GM12878 (cell line): ENCODE data around the gene PPP1R11. TPM values are rescaled to one million over a fixed set of nuclear protein-coding genes. Genes with fewer than 3 reads are reported as not detected.

Experiments
- ASH2L ChIP-seq: fragments of 300-600, 200-600 bp; sonication (generic); IDR thresholded peaks from 2 replicates; pipeline ENCODE4 v1.6.1; 2017; ENCODE audit warnings: low read depth, mild to moderate bottlenecking, borderline replicate concordance
- BMI1 ChIP-seq: fragments of 450-650 bp; IDR thresholded peaks from 2 replicates; pipeline ENCODE4 v1.6.1; 2016; ENCODE audit warnings: mild to moderate bottlenecking, moderate library complexity, borderline replicate concordance
- DPF2 ChIP-seq: fragments of 450-650 bp; IDR thresholded peaks from 2 replicates; pipeline ENCODE4 v1.6.1; 2017; ENCODE audit warnings: mild to moderate bottlenecking
- KLF5 ChIP-seq: fragments of 450-650 bp; IDR thresholded peaks from 2 replicates; pipeline ENCODE4 v1.6.1; 2014; ENCODE audit warnings: mild to moderate bottlenecking; ENCODE audit not compliant: partially characterized antibody
- MTA2 ChIP-seq: fragments of 450-650 bp; IDR thresholded peaks from 2 replicates; pipeline ENCODE4 v1.6.1; 2016; ENCODE audit warnings: low read depth, mild to moderate bottlenecking, moderate library complexity
- PML ChIP-seq: IDR thresholded peaks from 2 replicates; pipeline ENCODE4 v1.6.1; 2012; ENCODE audit warnings: low read length, inconsistent platforms
- PRDM15 ChIP-seq: fragments of 450-650 bp; formaldehyde crosslinking; IDR thresholded peaks from 2 replicates; pipeline ENCODE4 v1.4.0; 2020; ENCODE audit warnings: mild to moderate bottlenecking, moderate library complexity
- SUPT20H ChIP-seq: IDR thresholded peaks from 2 replicates; pipeline ENCODE4 v1.6.1; 2011; ENCODE audit warnings: low read depth, mild to moderate bottlenecking, low read length, moderate library complexity, borderline replicate concordance; ENCODE audit not compliant: control insufficient read depth
- YBX1 ChIP-seq: fragments of 450-650 bp; IDR thresholded peaks from 2 replicates; pipeline ENCODE4 v1.6.1; 2016; ENCODE audit warnings: antibody characterized with exemption
- polyA plus RNA-seq, 11 experiments: library from polyadenylated mRNA; depleted of rRNA in 4 of 11; unstranded in 6 of 11; stranded (reverse) in 5 of 11; fragments of >200 nt; fragmentation: Nextera tagmentation in 4 of 11; fragmentation: Illumina TruSeq in 1 of 11; extraction: Ambion mirVana in 4 of 11; extraction: Trizol in 1 of 11; gene quantifications; 1 replicate in 1 of 11; 2 replicates in 10 of 11; pipeline versions ENCODE4 v1.2.1 to v1.2.3, GENCODE V29; 2011 to 2016; ENCODE audit warnings: inconsistent platforms in 2 of 11, missing spikeins in 2 of 11, low read depth in 1 of 11
- total RNA-seq, 4 experiments: library from RNA; depleted of rRNA in 3 of 4; stranded (reverse); fragments of >200 nt in 3 of 4; fragmentation: Illumina TruSeq in 1 of 4; extraction: Trizol in 1 of 4; gene quantifications; 2 replicates each; pipeline versions ENCODE4 v1.2.1 to v1.2.3, GENCODE V29; 2013 to 2021
- TF ChIP-seq, protein P1 (sequence below): IDR thresholded peaks from 2 replicates; pipeline ENCODE4 v1.6.1; 2011; ENCODE audit warnings: borderline replicate concordance, low read depth, mild to moderate bottlenecking, moderate library complexity, mixed read lengths, low read length; ENCODE audit not compliant: insufficient read depth; ENCODE audit errors: extremely low read length
- TF ChIP-seq, protein P2 (sequence below): fragments of 450-650 bp; IDR thresholded peaks from 2 replicates; pipeline ENCODE4 v1.6.1; 2018; ENCODE audit warnings: borderline replicate concordance, mild to moderate bottlenecking; ENCODE audit not compliant: partially characterized antibody

Gene PPP1R11
- total and polyA plus RNA-seq, 10 of the 15 experiments (the other 5 are each of a cell fraction or from before 2014, with no cell fraction given), result 12.6 to 56.1 (median 33.5) TPM

DNA sequence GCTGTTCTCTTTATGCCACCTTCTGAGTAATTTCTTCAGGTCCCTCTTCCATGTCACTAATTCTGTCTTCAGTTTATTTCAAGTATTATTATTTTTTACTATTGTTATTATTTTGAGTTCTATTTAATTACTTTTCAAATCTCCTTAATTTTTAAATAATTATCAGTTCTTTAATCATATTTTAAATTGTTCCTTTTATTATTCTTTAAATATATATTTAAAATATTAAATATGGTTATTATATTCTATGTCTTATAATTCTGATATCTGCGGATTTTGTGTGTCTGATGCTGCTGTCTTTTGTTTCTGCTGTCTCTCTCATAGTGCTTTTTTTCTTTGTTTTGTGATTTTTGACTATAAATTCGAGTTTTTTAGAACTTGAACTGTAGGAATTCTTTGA lies 3.7 kb upstream of the PPP1R11 start (continued):
- TF ChIP-seq PRDM15 (CRISPR knock-in tag) (no peak), PML (no peak), BMI1 (no peak), MTA2 (no peak), SUPT20H (no peak), DPF2 (no peak), KLF5 (no peak), YBX1 (no peak), ASH2L (no peak)
- TF ChIP-seq, protein P1, sequence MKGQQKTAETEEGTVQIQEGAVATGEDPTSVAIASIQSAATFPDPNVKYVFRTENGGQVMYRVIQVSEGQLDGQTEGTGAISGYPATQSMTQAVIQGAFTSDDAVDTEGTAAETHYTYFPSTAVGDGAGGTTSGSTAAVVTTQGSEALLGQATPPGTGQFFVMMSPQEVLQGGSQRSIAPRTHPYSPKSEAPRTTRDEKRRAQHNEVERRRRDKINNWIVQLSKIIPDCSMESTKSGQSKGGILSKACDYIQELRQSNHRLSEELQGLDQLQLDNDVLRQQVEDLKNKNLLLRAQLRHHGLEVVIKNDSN, result no peak
- TF ChIP-seq, protein P2, sequence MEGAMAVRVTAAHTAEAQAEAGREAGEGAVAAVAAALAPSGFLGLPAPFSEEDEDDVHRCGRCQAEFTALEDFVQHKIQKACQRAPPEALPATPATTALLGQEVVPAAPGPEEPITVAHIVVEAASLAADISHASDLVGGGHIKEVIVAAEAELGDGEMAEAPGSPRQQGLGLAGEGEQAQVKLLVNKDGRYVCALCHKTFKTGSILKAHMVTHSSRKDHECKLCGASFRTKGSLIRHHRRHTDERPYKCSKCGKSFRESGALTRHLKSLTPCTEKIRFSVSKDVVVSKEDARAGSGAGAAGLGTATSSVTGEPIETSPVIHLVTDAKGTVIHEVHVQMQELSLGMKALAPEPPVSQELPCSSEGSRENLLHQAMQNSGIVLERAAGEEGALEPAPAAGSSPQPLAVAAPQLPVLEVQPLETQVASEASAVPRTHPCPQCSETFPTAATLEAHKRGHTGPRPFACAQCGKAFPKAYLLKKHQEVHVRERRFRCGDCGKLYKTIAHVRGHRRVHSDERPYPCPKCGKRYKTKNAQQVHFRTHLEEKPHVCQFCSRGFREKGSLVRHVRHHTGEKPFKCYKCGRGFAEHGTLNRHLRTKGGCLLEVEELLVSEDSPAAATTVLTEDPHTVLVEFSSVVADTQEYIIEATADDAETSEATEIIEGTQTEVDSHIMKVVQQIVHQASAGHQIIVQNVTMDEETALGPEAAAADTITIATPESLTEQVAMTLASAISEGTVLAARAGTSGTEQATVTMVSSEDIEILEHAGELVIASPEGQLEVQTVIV, result no peak
